GM21528 (cell line): Measurements from ENCODE around the gene ELN.
"Not testable (repeated sequence)": the region's sequence is repeated elsewhere in the genome, so short reads cannot be mapped to it uniquely, and the experiment has no call there.

Experiments
- ATAC-seq: cut with Tn5 transposase; IDR thresholded peaks from one replicate; pipeline ENCODE4 v1.9.1; 2021; ENCODE audit warnings: mild to moderate bottlenecking, moderate library complexity; ENCODE audit not compliant: unreplicated experiment, low FRiP score

ELN gene

GRCh38 chr7:74040101-74040790, 12.3 kb downstream of the ELN start:
- no peak for ATAC-seq

- no peak for ATAC-seq
These were observed 13.0 kb downstream of the ELN start for GRCh38 chr7:74040791-74041520.

DNA sequence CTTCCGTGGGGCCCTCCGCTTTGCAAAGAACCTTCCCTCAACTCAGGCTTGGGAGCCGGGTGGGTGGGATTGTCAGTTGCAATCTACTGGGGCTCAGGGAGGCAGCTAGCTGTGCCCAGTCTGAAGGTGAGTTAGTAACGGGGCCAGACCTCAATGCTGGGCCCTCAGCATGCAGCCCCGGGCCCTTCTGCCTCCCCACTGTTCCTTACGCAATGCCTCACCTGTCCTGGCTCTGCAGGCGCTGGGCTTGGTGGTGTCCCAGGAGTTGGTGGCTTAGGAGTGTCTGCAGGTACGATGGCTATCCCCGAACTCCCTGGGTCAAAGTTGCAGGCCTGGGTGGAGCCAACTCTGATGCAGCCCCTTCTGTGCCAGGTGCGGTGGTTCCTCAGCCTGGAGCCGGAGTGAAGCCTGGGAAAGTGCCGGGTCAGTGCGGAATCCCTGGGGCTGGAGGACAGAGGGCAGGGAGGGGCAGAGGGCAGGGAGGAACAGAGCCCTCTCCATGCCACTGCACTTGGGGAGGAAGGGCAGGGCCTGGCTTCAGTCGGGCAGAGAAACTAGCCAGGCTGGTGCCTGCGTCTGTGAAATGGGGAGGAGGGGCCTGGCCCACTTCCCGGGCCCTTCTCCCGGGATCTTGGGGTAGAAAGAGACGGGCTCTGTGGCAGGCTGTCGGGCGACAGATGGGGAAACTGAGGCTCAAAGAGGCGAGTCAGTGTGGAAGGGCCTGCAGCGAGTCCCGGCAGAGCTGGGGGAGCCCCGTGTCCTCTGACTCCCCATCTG, 15.0 kb downstream of the ELN start:
- no peak for ATAC-seq

DNA sequence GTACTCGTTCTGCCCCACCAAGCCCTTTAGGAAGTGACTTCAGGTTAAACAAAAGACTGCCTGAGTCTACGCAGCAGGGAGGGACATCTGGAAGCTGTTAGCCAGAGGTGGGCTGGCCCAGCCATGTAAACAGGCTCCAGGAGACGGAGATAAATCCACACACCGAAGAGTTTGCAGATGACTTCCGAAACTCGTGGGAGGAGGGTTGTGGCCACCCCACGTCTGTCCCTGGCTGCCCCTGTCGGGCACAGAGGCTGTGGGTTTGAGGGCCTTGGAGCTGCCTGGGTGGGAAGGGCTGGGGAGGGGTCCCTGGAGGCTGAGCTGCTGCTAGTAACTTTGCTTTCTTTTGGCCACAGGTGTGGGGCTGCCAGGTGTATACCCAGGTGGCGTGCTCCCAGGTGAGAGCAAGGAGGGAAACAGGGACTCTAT, 15.6 kb downstream of the ELN start:
- ATAC-seq, result no peak

DNA sequence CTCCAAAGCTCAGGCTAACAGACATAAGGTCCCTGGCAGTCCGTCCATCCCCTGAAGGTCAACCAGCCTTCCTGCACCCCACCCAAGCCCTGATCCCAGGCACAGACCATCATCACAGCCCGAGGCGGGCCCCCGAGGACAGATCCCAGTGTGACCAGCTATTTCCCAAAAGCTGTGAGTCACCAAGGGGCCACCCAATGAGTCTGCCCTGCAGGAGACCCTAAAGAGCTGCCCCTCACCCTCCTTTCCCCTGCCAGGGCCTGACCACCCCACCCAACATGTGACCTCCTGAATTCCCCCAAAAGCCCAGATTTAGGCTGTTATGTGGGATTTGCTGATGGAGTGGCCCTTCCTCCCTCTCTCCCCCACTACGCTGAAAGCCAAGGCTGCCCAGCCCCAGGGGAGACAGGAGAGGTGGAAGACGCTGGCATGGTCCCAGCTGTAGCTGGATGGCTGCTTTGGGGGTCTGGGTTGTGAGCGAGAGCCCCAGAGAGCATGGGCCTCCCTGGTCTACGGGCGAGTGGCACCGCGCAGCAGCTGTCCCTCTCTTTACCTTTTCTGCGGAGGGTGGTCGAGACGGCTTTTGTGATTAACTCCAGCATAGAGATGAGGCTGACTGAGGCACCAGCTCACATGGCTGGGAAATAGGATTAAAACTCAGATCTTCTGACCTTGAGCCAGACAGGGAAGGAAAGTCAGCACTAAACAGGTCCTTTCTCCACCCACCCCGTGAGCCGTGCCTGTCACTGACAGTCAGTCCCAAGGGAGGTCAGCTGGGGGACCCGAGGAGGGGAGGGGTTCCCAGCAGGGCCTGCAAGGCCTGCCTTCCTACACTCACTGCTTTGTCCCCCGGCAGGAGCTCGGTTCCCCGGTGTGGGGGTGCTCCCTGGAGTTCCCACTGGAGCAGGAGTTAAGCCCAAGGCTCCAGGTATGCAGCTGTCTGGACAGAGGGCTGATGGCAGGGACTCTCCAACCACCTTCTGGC, 16.7 kb downstream of the ELN start:
- no peak for ATAC-seq

GRCh38 chr7:74046581-74046980, 18.6 kb downstream of the ELN start:
- ATAC-seq, result not testable (repeated sequence)

DNA sequence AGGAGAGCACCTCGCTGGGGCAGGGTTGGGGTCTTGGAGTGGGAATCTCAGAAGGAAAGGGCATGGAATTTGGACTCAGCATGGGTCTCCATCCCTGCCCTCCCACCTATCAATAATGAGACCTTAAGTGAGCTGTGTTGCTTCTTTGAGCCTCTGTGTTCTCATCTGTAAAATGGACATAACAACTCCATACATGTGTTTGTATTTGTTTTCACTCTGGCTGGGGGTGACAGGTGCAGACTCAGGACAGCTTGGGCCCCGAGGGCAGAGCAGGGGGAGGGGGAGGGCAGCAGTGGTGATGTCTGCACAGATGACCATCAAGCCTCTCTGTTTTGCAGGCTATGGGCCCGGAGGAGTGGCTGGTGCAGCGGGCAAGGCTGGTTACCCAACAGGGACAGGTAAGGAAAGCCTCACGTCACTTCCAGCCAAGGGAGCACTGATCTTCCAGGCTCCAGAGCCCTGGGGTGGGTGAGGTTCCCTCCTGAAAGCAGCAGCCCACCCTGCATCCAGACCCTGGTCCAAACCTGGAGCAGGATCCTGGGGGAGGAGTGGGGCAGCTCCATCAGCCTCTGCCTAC, 19.9 kb downstream of the ELN start:
- ATAC-seq, result no peak

DNA sequence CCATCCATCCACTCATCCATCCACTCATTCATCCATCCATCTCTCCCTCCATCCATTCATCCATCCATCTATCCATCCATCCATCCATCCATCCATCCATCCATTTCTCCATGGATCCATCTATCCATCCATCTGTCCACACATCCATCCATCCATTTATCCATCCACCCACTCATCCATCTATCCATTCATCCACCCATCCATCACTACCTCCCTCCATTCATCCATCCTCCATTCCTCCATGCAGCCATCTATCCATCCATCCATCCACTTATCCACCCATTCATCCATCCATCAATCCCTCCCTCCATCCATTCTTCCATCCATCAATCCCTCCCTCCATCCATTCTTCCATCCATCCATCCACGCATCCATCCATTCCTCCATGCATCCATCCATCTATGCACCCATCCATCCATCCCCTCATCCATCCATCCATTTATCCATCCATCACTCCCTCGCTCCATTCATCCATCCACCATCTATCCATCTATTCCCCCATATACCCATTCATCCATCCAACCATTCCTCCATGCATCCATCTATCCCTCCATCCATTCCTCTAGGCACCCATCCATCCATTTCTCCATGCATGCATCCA, 21.1 kb downstream of the ELN start:
- ATAC-seq, result no peak

- ATAC-seq, result no peak
These were observed 22.2 kb downstream of the ELN start for GRCh38 chr7:74049997-74050798.

- no peak for ATAC-seq
These were observed 23.2 kb downstream of the ELN start for GRCh38 chr7:74051193-74051592.

DNA sequence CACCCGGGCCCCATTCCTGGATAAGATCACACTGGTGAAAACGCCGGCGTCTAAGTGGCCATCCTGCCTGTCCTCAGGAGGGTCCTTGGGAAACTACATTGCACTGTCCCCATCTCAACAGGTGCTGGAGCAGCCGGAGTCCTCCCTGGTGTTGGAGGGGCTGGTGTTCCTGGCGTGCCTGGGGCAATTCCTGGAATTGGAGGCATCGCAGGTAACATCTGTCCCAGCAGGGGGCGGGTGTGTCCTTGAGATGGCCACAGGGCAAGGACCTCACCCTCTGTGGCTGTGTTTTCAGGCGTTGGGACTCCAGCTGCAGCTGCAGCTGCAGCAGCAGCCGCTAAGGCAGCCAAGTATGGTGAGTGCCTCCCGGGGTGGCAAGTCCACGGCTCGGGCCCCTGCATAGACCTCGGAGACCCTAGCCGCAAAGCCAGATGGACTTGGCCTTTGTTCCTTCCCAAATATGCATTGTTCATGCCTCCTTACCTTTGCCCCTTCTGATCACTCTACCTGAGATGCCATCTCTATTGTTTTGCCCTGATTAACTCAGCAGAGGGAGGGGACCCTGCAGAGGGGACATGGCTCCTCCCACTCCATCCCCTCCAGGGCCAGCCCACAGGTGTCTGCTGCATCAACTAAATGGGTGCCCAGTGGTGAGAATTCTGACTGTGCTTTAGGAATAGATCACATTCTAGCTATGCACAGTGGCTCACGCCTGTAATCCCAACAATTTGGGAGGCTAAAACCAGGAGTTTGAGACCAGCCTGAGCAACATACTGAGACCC, 23.8 kb downstream of the ELN start:
- no peak for ATAC-seq

GRCh38 chr7:74052628-74053027, 24.7 kb downstream of the ELN start:
- no peak for ATAC-seq

DNA sequence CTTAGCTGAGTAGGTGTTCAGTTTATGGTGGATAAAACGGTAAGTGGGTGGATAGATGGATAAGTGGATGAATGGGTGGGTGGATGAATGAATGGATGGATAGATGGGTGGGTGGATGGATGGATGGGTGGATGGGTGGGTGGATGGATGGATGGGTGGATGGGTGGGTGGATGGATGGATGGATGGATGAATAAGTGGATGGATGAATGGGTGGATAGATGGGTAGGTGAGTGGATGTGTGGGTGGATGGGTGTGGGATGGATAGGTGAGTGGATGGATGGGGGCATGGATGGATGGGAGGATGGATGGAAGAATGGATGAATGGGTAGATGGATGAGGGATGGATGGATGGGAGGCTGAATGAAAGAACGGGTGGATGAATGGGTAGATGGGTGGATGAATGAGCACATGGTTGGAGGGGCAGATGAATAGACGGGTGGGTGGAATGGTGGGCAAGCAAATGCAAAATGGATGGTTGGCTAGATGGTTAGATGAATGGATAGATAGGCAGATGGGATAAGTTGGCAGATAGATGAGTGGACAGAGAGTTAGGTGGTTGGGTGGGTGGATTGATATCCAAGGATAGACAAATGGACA, 25.7 kb downstream of the ELN start:
- no peak for ATAC-seq

DNA sequence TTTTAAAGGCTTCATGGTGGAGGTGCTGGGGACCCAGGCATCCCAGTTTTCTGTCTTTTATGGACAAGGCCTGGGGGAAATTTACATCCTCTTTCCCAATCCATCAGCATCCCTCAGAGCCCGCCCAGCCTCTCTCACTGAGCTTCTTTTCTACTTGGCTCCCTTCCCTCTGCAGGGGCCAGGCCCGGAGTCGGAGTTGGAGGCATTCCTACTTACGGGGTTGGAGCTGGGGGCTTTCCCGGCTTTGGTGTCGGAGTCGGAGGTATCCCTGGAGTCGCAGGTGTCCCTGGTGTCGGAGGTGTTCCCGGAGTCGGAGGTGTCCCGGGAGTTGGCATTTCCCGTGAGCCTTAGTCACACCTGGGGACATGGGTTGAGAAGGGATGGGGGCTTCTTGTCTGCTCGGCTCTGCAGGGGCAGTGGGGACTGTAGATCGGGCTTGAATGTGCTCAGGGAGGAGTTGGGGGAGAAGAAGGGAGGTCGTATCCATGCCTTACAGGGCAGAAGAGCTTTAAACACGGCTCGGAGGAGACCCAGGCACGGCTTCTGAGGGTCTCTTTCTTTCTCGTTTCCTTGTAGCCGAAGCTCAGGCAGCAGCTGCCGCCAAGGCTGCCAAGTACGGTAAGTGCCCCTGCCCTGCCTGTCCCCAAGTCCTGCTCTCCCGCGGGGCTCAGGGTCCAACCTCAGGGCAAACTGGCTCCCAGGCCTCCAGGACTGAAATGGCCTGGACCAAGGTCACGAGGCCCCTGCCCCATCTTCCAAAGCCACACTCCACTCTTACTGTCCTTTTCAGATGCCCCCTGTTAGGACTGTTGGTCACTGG, 28.3 kb downstream of the ELN start:
- ATAC-seq, result no peak

DNA sequence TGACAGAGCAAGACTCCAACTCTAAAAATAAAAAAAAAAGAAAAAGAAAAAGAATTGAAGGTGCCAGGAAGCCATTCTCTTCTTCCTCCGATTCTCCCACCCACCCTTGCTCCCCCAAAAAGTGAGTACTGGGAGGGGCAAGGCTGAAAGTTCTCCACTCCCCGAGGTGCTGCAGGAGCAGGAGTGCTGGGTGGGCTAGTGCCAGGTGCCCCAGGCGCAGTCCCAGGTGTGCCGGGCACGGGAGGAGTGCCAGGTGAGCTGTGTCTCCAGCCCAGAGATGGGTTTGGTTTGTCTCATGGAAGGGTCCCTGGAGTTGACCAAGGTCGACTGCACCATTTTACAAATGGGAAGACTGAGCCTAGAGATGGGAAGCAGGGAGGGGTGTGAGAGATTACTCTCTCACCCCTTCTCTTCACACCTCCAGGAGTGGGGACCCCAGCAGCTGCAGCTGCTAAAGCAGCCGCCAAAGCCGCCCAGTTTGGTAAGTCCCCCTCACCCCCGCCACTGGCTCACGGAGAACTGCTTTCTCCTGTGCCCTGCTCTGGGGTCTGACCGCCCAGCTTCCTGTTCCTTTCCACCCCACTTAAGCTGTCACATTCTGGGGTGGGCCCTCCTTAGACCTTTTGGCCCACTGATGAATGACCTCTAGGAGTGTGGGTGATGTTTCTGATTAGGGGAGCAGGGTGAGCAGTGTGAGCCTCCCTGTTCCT, 29.4 kb downstream of the ELN start:
- ATAC-seq, result no peak

DNA sequence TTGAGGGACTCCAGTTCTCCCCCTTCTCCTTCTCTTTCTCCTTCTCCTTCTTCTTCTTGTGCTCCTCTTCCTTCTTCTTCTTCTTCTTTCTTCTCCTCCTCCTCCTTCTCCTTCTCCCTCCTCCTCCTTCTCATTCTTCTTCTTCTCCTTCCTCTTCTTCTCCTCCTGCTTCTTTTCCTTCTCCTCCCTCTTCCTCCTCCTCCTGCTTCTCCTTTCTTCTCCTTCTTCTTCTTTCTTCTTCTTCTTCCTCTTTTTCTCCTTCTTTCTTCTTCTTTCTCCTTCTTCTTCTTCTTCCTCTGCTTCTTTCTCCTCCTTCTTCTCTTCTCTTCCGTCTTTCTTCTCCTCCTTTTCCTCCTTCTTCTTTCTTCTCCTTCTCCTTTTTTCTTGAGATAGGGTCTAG, 30.0 kb downstream of the ELN start:
- ATAC-seq, result no peak
